HL-60 (cell line): ENCODE data around the gene ABLIM1.

Experiments used
- CTCF ChIP-seq: IDR thresholded peaks from one replicate; pipeline ENCODE4 v1.5.1; 2011; ENCODE audit warnings: low read length, control low read depth, inconsistent platforms; ENCODE audit not compliant: insufficient read depth
- POLR2AphosphoS5 ChIP-seq: IDR thresholded peaks from 2 replicates; pipeline ENCODE4 v1.6.1; 2012; ENCODE audit warnings: low read depth
- REST ChIP-seq: IDR thresholded peaks from 2 replicates; pipeline ENCODE4 v1.6.1; 2012; ENCODE audit warnings: low read depth; ENCODE audit not compliant: insufficient replicate concordance

DNA sequence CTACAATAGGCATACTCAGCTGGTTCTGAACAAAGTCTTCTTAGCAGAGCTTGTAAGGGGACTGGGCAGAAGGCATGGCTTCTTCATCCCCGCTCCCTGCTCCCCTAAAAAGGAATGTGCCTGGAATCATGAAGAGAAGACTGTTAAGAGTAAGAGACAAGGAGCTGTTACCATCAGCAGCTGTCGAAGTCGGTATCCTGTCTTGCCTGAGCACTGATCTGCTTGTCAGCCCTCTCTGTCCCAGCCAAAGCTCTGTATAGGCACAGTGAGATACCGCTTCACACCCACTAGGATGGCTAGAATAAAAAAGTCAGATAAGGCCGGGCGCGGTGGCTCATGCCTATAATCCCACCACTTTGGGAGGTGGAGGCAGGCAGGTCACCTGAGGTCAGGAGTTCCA, 2.4 kb downstream of the ABLIM1 start:
- no peak for TF ChIP-seq CTCF
- no peak for TF ChIP-seq POLR2AphosphoS5
- no peak for TF ChIP-seq REST
